Choroid plexus epithelial cell (primary cell): ENCODE results near the gene DMAC2.
A peak's percentile ranks its signal among the peaks of the same experiment; 100 is the strongest.

Experiments
- DNase-seq: peaks from one replicate; pipeline ENCODE4 v3.0.0-alpha.2; 2010; ENCODE audit warnings: low read depth
- H3K4me3 ChIP-seq: 2 replicates; pipeline ENCODE4 v1.5.1; 2011; ENCODE audit warnings: low read depth, mild to moderate bottlenecking, control low read depth, low read length, moderate library complexity
- TF ChIP-seq, protein P1 (sequence below): conservative IDR thresholded peaks from 2 replicates; pipeline ENCODE4 v1.5.1; 2011; ENCODE audit warnings: low read depth, mild to moderate bottlenecking, control low read depth, inconsistent platforms, low read length, moderate library complexity

The DMAC2 gene

GRCh38 chr19:41431426-41432386, 8.0 kb downstream of the DMAC2 start:
- TF ChIP-seq, protein P1, sequence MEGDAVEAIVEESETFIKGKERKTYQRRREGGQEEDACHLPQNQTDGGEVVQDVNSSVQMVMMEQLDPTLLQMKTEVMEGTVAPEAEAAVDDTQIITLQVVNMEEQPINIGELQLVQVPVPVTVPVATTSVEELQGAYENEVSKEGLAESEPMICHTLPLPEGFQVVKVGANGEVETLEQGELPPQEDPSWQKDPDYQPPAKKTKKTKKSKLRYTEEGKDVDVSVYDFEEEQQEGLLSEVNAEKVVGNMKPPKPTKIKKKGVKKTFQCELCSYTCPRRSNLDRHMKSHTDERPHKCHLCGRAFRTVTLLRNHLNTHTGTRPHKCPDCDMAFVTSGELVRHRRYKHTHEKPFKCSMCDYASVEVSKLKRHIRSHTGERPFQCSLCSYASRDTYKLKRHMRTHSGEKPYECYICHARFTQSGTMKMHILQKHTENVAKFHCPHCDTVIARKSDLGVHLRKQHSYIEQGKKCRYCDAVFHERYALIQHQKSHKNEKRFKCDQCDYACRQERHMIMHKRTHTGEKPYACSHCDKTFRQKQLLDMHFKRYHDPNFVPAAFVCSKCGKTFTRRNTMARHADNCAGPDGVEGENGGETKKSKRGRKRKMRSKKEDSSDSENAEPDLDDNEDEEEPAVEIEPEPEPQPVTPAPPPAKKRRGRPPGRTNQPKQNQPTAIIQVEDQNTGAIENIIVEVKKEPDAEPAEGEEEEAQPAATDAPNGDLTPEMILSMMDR, result peak; percentile 68
- H3K4me3 ChIP-seq, result no peak overlapping the region
- peak; percentile 74 for DNase-seq

- H3K4me3 ChIP-seq, result no peak overlapping the region
- no peak for DNase-seq
Measured at GRCh38 chr19:41430922-41431321, 8.8 kb downstream of the DMAC2 start.

GRCh38 chr19:41428481-41428859, 11.2 kb downstream of the DMAC2 start:
- TF ChIP-seq, protein P1, result no peak
- no peak overlapping the region for H3K4me3 ChIP-seq
- DNase-seq, result no peak

More at GRCh38 chr19:41430922-41431321, 8.8 kb downstream of the DMAC2 start:
- TF ChIP-seq, protein P1, result no peak

- peak; percentile 22 for DNase-seq
- peak overlapping the region; percentile 51 for H3K4me3 ChIP-seq
- TF ChIP-seq, protein P1, result no peak
Measured at GRCh38 chr19:41427647-41428480, 11.8 kb downstream of the DMAC2 start.

DNA sequence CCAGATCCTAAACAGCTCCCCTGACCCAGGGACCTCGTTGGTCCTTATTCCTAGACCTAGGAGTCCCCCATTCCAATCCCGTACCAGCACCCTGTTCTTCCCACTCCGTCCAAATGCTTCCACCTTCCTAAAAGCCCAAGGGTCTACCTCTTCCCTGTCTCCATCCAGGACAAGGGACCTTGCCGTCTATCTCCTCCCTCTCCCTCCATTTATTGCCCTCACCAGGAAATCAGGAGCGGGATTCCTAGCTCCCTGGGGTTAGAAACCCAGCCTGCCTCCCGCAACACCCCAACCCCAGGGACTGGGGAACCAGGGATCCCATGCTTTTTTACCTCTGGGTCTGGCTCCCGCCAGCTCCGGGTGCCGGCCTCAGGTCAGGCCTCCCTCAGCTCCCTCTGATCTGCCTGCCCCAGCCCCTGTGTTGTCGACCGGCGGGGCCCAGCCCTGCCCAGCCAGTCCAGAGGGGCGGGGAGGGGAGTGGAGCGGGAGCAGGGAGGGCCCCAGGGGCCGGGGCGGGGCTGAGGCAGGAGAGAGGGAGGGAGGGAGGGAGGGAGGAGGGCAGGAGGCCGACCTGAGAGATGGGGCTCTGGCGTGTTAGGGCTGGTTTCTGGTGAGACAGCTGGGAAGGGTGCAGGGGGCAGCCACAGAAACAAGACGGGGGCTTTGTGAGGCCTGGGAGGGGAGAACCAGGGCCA, 12.6 kb downstream of the DMAC2 start, which contains the start of gene B3GNT8:
Gene B3GNT8, minus strand, starts transcription at position 423 of the 695 bp plus-strand sequence. CDS start 596 bp downstream, outside the sequence.
- H3K4me3 ChIP-seq, result peak within 1 kb of the TSS; percentile 51
- DNase-seq, result peak; percentile 70
- TF ChIP-seq, protein P1, result no peak

DNA sequence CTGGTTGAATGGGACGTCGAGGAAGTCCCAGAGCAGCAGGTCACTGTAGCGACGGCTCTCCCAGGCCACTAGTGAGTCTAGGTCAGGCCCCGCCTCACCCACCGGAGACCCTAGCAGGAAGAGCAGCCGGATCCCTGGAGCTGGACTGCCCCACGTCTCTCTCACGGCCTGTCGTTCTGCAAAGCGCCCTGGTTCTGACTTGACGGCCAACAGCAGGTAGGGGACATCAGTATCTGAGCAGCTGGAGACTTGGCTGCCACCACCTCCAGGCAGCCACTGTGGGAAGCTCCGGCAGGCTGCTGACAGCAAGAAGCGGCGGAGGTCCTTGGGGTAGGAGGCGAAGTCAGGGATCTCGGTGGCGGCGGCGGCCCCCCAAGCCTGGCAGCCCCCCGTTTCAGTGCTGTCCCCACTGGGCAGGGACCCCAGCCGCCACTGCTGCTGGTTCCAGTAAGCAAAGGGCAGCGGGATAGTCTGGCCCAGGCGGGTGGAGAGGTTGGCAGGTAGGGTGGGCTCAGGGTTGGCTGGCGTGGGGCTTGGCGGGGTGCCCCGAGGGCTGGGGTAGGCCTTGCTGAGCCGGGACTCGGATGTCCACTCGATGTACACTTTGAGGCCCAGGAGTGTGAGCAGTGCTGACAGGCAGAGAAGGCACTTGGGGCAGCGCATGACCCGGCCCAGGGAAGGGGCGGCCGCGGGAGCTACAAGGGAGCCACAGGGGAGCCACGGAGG, 13.4 kb downstream of the DMAC2 start:
- no peak overlapping the region for H3K4me3 ChIP-seq
- DNase-seq, result no peak

More for the DNA sequence above, 13.4 kb downstream of the DMAC2 start:
- TF ChIP-seq, protein P1, result no peak
